Activated CD4-positive, CD25-positive, alpha-beta regulatory T cell (primary cell): Measurements from ENCODE around the gene DSG3.

ENCODE experiments used
- DNase-seq, 4 experiments: peaks; one replicate each; lab custom pipeline; 2025; lab: John Stamatoyannopoulos, UW

The DSG3 gene

GRCh38 chr18:31516437-31516836 lies 68.9 kb downstream of the DSG3 start:
- DNase-seq, result no peak

- DNase-seq, result no peak
Measured at GRCh38 chr18:31526374-31526773, 78.8 kb downstream of the DSG3 start.
